ENCODE data around the gene RAF1.

DNA sequence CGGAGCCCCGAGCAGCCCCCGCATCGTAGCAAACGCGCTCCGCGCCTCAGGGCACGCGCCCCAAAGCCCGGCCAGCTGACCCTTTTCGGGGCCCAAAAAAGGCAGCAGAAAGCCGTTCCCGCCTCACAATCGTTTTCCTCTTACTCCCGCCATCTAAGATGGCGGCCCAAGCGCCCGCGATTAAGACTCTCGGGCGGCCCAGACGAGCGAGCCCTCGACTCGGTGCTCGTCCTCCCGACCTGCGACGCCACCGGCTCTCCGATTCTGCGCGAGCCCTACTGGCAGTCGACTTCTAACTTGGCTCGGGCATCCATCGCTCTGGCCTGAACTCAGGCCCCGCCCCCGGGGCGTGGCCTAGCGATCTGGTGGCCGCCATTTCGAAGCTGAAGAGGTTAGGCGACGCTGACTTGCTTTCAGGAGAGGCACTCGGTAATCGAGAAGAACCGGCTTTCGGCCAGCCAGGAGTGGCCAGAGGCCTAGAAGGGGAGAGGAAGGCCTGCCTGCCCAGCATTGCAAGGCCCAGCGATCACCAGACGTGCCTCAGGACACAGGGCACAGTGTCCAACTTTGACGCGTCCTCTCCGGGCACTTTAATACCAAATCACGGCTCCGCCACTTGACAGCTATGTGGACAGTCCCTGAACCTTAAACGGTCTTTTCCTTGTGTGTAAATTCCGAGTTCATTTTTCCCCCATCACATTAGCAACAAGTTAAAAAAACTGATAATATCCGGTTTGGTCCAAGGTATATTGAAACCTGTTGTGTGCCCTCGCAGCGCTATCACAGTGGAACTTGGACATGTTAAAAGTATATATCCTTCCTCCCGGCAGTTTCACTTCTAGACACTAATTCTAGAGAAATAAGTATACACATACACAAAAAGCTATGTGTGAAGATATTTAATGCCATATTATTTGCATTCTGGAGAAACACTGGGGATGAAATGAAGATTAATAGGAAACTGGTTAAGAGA lies at the start of gene RAF1:
- TF ChIP-seq EZH2 (IDR thresholded peaks at IDR 0.05; ENCODE audit: low read length, missing control alignments) = no peak
- TF ChIP-seq, protein P1, sequence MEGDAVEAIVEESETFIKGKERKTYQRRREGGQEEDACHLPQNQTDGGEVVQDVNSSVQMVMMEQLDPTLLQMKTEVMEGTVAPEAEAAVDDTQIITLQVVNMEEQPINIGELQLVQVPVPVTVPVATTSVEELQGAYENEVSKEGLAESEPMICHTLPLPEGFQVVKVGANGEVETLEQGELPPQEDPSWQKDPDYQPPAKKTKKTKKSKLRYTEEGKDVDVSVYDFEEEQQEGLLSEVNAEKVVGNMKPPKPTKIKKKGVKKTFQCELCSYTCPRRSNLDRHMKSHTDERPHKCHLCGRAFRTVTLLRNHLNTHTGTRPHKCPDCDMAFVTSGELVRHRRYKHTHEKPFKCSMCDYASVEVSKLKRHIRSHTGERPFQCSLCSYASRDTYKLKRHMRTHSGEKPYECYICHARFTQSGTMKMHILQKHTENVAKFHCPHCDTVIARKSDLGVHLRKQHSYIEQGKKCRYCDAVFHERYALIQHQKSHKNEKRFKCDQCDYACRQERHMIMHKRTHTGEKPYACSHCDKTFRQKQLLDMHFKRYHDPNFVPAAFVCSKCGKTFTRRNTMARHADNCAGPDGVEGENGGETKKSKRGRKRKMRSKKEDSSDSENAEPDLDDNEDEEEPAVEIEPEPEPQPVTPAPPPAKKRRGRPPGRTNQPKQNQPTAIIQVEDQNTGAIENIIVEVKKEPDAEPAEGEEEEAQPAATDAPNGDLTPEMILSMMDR (conservative IDR thresholded peaks at IDR 0.05 in 1 of 2, IDR thresholded peaks at IDR 0.05 in 1 of 2; ENCODE audit: low read depth in 1 of 2, low read length in 2 of 2) = no peak

Measured in fibroblast of lung (primary cell).